HepG2 (cell line): Measurements from ENCODE around the gene B3GNT9. TPM values are rescaled to one million over a fixed set of nuclear protein-coding genes. Genes with fewer than 3 reads are reported as not detected.
A peak's percentile ranks its signal among the peaks of the same experiment; 100 is the strongest.

Experiments
- ETV6 ChIP-seq: sonication (generic); formaldehyde crosslinking; conservative IDR thresholded peaks from 2 replicates; pipeline ENCODE4 v1.4.0; 2020; ENCODE audit warnings: missing genetic modification reagents
- FOSL1 ChIP-seq: sonication (generic); formaldehyde crosslinking; IDR thresholded peaks from 2 replicates; pipeline ENCODE4 v1.9.0; 2021; ENCODE audit warnings: missing genetic modification reagents, borderline replicate concordance
- FOXP1 ChIP-seq, 2 experiments: fragments of 450-650 bp in 1 of 2; IDR thresholded peaks; 2 replicates each; pipeline ENCODE4 v1.6.1; 2017 to 2018; ENCODE audit warnings: antibody characterized with exemption in 1 of 2
- GATAD1 ChIP-seq: IDR thresholded peaks from 2 replicates; pipeline ENCODE4 v1.6.1; 2016; ENCODE audit warnings: missing genetic modification reagents, missing compliant biosample characterization
- HMGXB4 ChIP-seq, 2 experiments: sonication (generic) in 1 of 2; formaldehyde crosslinking in 1 of 2; IDR thresholded peaks; 2 replicates each; pipeline versions ENCODE4 v1.4.0 to v1.6.1; 2018 to 2020; ENCODE audit warnings: missing genetic modification reagents in 2 of 2, borderline replicate concordance in 1 of 2, low read depth in 1 of 2, mild to moderate bottlenecking in 1 of 2, missing biosample characterization in 1 of 2
- NCOA1 ChIP-seq: sonication (generic); formaldehyde crosslinking; IDR thresholded peaks from 2 replicates; pipeline ENCODE4 v1.9.0; 2021; ENCODE audit warnings: missing genetic modification reagents
- NONO ChIP-seq, 2 experiments: fragments of 450-650 bp in 1 of 2; sonication (generic) in 1 of 2; formaldehyde crosslinking in 1 of 2; IDR thresholded peaks in 1 of 2; conservative IDR thresholded peaks in 1 of 2; 2 replicates each; pipeline versions ENCODE4 v1.6.1 to v1.8.0; 2017 to 2022; ENCODE audit warnings: mild to moderate bottlenecking in 1 of 2, missing genetic modification reagents in 1 of 2, moderate library complexity in 1 of 2
- NR1H2 ChIP-seq: sonication (generic); formaldehyde crosslinking; IDR thresholded peaks from 2 replicates; pipeline ENCODE4 v1.8.1; 2022; ENCODE audit warnings: low read depth, missing genetic modification reagents, borderline replicate concordance
- REL ChIP-seq: sonication (generic); formaldehyde crosslinking; conservative IDR thresholded peaks from 2 replicates; pipeline ENCODE4 v1.8.0; 2022; ENCODE audit warnings: mild to moderate bottlenecking, missing genetic modification reagents, moderate library complexity
- ZBTB2 ChIP-seq: sonication (generic); formaldehyde crosslinking; IDR thresholded peaks from 2 replicates; pipeline ENCODE4 v1.8.0; 2022; ENCODE audit warnings: low read depth, missing genetic modification reagents
- ZFAT ChIP-seq: sonication (generic); formaldehyde crosslinking; conservative IDR thresholded peaks from 2 replicates; pipeline ENCODE4 v1.8.1; 2023; ENCODE audit warnings: missing genetic modification reagents, inconsistent platforms
- ZMYM2 ChIP-seq: sonication (generic); formaldehyde crosslinking; IDR thresholded peaks from 2 replicates; pipeline ENCODE4 v1.8.0; 2022; ENCODE audit warnings: mild to moderate bottlenecking, missing genetic modification reagents
- ZNF121 ChIP-seq: sonication (generic); formaldehyde crosslinking; IDR thresholded peaks from 2 replicates; pipeline ENCODE4 v1.5.0; 2020; ENCODE audit warnings: mild to moderate bottlenecking, missing genetic modification reagents
- ZNF160 ChIP-seq: sonication (generic); formaldehyde crosslinking; IDR thresholded peaks from 2 replicates; pipeline ENCODE4 v1.8.0; 2022; ENCODE audit warnings: mild to moderate bottlenecking, inconsistent platforms, missing genetic modification reagents
- ZNF20 ChIP-seq: sonication (generic); formaldehyde crosslinking; IDR thresholded peaks from 2 replicates; pipeline ENCODE4 v1.4.0; 2020; ENCODE audit warnings: mild to moderate bottlenecking, moderate library complexity, missing genetic modification reagents
- ZNF331 ChIP-seq: sonication (generic); formaldehyde crosslinking; IDR thresholded peaks from 2 replicates; pipeline ENCODE4 v1.4.0; 2020; ENCODE audit warnings: missing genetic modification reagents
- ZNF44 ChIP-seq: sonication (generic); formaldehyde crosslinking; IDR thresholded peaks from 2 replicates; pipeline ENCODE4 v1.5.1; 2020; ENCODE audit warnings: mild to moderate bottlenecking, missing genetic modification reagents
- ZNF496 ChIP-seq: sonication (generic); formaldehyde crosslinking; IDR thresholded peaks from 2 replicates; pipeline ENCODE4 v1.8.1; 2023; ENCODE audit warnings: mild to moderate bottlenecking, moderate library complexity, missing genetic modification reagents; ENCODE audit not compliant: insufficient replicate concordance
- polyA plus RNA-seq, 8 experiments: library from polyadenylated mRNA; depleted of rRNA in 3 of 8; stranded (reverse) in 7 of 8; unstranded in 1 of 8; fragments of >200 nt; fragmentation: Illumina TruSeq in 4 of 8; extraction: Trizol in 4 of 8; gene quantifications; 2 replicates each; pipeline versions ENCODE4 v1.2.1 to v1.2.3, GENCODE V29; 2011 to 2016; ENCODE audit warnings: low read depth in 4 of 8, missing spikeins in 1 of 8, mixed read lengths in 1 of 8; ENCODE audit not compliant: insufficient read depth in 1 of 8
- total RNA-seq, 5 experiments: library from RNA; depleted of rRNA; stranded (reverse); fragments of >200 nt; fragmentation: Illumina TruSeq; extraction: Trizol; gene quantifications; 2 replicates each; pipeline ENCODE4 v1.2.3, GENCODE V29; 2016; ENCODE audit warnings: low read depth in 1 of 5
- TF ChIP-seq, protein P1 (sequence below), 2 experiments: fragments of 450-650 bp in 1 of 2; sonication (generic) in 1 of 2; formaldehyde crosslinking; IDR thresholded peaks; 2 replicates each; pipeline versions ENCODE4 v1.5.0 to v1.8.0; 2020 to 2022; ENCODE audit warnings: mild to moderate bottlenecking in 1 of 2, missing genetic modification reagents in 1 of 2
- TF ChIP-seq, protein P2 (sequence below): sonication (generic); formaldehyde crosslinking; IDR thresholded peaks from 2 replicates; pipeline ENCODE4 v1.5.0; 2020; ENCODE audit warnings: mild to moderate bottlenecking, missing genetic modification reagents, borderline replicate concordance

The B3GNT9 gene
- total and polyA plus RNA-seq, 2 of the 13 experiments (the other 11 are each of a cell fraction or from before 2014, with no cell fraction given) = 1.5 to 3.1 TPM

- TF ChIP-seq ZNF331 (CRISPR knock-in tag) = no peak
- TF ChIP-seq, protein P1, sequence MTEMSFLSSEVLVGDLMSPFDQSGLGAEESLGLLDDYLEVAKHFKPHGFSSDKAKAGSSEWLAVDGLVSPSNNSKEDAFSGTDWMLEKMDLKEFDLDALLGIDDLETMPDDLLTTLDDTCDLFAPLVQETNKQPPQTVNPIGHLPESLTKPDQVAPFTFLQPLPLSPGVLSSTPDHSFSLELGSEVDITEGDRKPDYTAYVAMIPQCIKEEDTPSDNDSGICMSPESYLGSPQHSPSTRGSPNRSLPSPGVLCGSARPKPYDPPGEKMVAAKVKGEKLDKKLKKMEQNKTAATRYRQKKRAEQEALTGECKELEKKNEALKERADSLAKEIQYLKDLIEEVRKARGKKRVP (CRISPR knock-in tag; IDR thresholded peaks at IDR 0.05) = no peak
- no peak for TF ChIP-seq ZMYM2
- TF ChIP-seq NR1H2 (CRISPR knock-in tag) = peak; percentile 68; the same call in 1 of the 2 replicates
- no peak for TF ChIP-seq ZNF496 (CRISPR knock-in tag)
- TF ChIP-seq ZNF20 (CRISPR knock-in tag) = no peak
- TF ChIP-seq, protein P2, sequence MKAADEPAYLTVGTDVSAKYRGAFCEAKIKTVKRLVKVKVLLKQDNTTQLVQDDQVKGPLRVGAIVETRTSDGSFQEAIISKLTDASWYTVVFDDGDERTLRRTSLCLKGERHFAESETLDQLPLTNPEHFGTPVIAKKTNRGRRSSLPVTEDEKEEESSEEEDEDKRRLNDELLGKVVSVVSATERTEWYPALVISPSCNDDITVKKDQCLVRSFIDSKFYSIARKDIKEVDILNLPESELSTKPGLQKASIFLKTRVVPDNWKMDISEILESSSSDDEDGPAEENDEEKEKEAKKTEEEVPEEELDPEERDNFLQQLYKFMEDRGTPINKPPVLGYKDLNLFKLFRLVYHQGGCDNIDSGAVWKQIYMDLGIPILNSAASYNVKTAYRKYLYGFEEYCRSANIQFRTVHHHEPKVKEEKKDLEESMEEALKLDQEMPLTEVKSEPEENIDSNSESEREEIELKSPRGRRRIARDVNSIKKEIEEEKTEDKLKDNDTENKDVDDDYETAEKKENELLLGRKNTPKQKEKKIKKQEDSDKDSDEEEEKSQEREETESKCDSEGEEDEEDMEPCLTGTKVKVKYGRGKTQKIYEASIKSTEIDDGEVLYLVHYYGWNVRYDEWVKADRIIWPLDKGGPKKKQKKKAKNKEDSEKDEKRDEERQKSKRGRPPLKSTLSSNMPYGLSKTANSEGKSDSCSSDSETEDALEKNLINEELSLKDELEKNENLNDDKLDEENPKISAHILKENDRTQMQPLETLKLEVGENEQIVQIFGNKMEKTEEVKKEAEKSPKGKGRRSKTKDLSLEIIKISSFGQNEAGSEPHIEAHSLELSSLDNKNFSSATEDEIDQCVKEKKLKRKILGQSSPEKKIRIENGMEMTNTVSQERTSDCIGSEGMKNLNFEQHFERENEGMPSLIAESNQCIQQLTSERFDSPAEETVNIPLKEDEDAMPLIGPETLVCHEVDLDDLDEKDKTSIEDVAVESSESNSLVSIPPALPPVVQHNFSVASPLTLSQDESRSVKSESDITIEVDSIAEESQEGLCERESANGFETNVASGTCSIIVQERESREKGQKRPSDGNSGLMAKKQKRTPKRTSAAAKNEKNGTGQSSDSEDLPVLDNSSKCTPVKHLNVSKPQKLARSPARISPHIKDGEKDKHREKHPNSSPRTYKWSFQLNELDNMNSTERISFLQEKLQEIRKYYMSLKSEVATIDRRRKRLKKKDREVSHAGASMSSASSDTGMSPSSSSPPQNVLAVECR (CRISPR knock-in tag) = no peak
- TF ChIP-seq HMGXB4 (CRISPR knock-in tag; IDR thresholded peaks at IDR 0.05; ENCODE audit: borderline replicate concordance in 1 of 2, low read depth in 1 of 2) = peak; percentile 24 to 62; a peak in 1 of 4 replicates
- TF ChIP-seq GATAD1 (CRISPR knock-in tag) = peak; percentile 42; the same call in 1 of the 2 replicates
- TF ChIP-seq REL (CRISPR knock-in tag) = peak; percentile 82; the same call in 1 of the 2 replicates
- no peak for TF ChIP-seq NONO (IDR thresholded peaks at IDR 0.05)
- 0 out of 2 replicates have a peak, but pooled peaks have one; percentile 16 for TF ChIP-seq NONO (CRISPR knock-in tag; conservative IDR thresholded peaks at IDR 0.05)
- no peak for TF ChIP-seq FOSL1 (CRISPR knock-in tag)
- no peak for TF ChIP-seq NCOA1 (CRISPR knock-in tag)
- peak; percentile 19; the same call in 1 of the 2 replicates for TF ChIP-seq ZNF44 (CRISPR knock-in tag)
- no peak for TF ChIP-seq ZNF121 (CRISPR knock-in tag)
- 0 out of 2 replicates have a peak, but pooled peaks have one; percentile 19 for TF ChIP-seq ZBTB2 (CRISPR knock-in tag)
- TF ChIP-seq ZNF160 (CRISPR knock-in tag) = 0 out of 2 replicates have a peak, but pooled peaks have one; percentile 18
- no peak for TF ChIP-seq ZFAT (CRISPR knock-in tag)
- no peak for TF ChIP-seq ETV6 (CRISPR knock-in tag)
- TF ChIP-seq FOXP1 (IDR thresholded peaks at IDR 0.05) = no peak
- no peak for TF ChIP-seq FOXP1 (CRISPR knock-in tag; IDR thresholded peaks at IDR 0.05)
Observed at GRCh38 chr16:67170949-67171649, 20.3 kb upstream of the B3GNT9 start (continued).
